Peyer's patch (tissue), 4 donors: ENCODE results near the gene ERP44. TPM values are rescaled to one million over a fixed set of nuclear protein-coding genes. Genes with fewer than 3 reads are reported as not detected.

Experiments
- DNase-seq, 3 donors: peaks; one replicate each; pipeline ENCODE4 v3.0.0-alpha.2; 2017 to 2019
- H3K27ac ChIP-seq, 4 donors: fragments of 200-600 bp; sonication (generic); one replicate each; pipeline ENCODE4 v1.5.1; 2016 to 2019
- H3K27me3 ChIP-seq, 2 donors: fragments of 200-600 bp; sonication (generic); one replicate each; pipeline ENCODE4 v1.5.1; 2019
- H3K36me3 ChIP-seq, 3 donors: fragments of 200-600 bp; sonication (generic); one replicate each; pipeline ENCODE4 v1.5.1; 2016 to 2019
- H3K4me1 ChIP-seq, 4 donors: fragments of 200-600 bp; sonication (generic); one replicate each; pipeline ENCODE4 v1.5.1; 2016 to 2019
- H3K4me3 ChIP-seq, 4 donors: fragments of 200-600 bp; sonication (generic); 1 replicate in 3 of 4; 2 replicates in 1 of 4; pipeline ENCODE4 v1.5.1; 2016 to 2019; ENCODE audit warnings: mild to moderate bottlenecking in 1 of 4
- H3K9me3 ChIP-seq, 4 donors: fragments of 200-600 bp; sonication (generic); one replicate each; pipeline ENCODE4 v1.5.1; 2016 to 2019; ENCODE audit warnings: mild to moderate bottlenecking in 1 of 4
- POLR2A ChIP-seq, 2 donors: fragments of 450-650 bp; IDR thresholded peaks; one replicate each; pipeline ENCODE4 v1.5.1; 2017; ENCODE audit warnings: antibody characterized with exemption in 2 of 2, mild to moderate bottlenecking in 2 of 2, moderate library complexity in 2 of 2
- total RNA-seq, 4 donors: library from RNA; depleted of rRNA; stranded (reverse); fragments of >200 nt; gene quantifications; one replicate each; pipeline ENCODE4 v1.1.0, GENCODE V29; 2016
- TF ChIP-seq, protein P1 (sequence below), 6 experiments: fragments of 450-650 bp in 4 of 6; fragments of 200-600 bp in 2 of 6; sonication (generic) in 1 of 6; IDR thresholded peaks; one replicate each; pipeline ENCODE4 v1.5.1; 2017 to 2019; ENCODE audit warnings: antibody characterized with exemption in 6 of 6, mild to moderate bottlenecking in 3 of 6, moderate library complexity in 1 of 6

ERP44 gene
- total RNA-seq, 4 donors from 2014 or later = 9.9 to 21.9 (median 17.4) TPM

DNA sequence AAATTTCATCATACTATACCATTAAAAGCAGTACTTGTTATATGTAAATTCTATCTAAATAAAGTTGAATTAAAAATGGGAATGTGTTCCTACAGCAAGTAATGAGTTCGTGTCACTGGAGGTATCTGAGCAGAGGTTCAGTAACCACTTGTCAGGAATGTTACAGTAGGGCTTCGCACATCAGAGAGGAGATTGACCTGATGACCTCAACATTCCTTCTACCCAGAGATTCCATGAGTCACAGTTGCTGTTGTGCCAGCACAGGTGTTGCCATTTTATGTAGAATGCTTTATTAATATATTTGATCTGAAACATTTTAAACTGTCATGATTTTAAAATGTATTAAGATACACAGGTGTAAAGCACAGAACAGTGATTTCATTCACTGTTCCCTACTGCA, 132.1 kb downstream of the ERP44 start:
- no peaks in the 10 kb centered on the region for H3K27me3 ChIP-seq
- no peak for DNase-seq

DNA sequence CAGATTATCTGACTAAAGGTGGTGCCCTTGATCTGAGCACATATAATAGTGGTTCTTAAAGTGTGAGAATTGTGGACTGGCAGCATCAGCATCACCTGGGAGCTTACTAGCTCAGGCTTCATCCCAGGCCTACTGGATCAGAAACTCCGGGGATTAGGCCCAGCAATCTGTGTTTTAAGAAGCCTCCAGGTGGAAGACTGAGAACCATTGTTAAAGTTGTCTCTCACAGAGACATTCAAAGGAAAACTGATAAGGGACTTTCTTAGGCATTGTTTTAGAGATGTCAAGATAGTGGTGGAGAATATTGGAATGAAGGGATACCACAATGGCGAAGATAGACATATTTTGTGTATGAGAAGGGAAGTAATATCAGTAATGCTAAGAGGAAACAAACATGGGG, 132.8 kb downstream of the ERP44 start:
- peaks cover 0 to 44% (median 0%) of the 10 kb centered on the region in 3 donors for H3K36me3 ChIP-seq
- no peak for TF ChIP-seq POLR2A (IDR thresholded peaks at IDR 0.05)
- TF ChIP-seq, protein P1, sequence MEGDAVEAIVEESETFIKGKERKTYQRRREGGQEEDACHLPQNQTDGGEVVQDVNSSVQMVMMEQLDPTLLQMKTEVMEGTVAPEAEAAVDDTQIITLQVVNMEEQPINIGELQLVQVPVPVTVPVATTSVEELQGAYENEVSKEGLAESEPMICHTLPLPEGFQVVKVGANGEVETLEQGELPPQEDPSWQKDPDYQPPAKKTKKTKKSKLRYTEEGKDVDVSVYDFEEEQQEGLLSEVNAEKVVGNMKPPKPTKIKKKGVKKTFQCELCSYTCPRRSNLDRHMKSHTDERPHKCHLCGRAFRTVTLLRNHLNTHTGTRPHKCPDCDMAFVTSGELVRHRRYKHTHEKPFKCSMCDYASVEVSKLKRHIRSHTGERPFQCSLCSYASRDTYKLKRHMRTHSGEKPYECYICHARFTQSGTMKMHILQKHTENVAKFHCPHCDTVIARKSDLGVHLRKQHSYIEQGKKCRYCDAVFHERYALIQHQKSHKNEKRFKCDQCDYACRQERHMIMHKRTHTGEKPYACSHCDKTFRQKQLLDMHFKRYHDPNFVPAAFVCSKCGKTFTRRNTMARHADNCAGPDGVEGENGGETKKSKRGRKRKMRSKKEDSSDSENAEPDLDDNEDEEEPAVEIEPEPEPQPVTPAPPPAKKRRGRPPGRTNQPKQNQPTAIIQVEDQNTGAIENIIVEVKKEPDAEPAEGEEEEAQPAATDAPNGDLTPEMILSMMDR (IDR thresholded peaks at IDR 0.05) = no peak
- DNase-seq = no peak
- no peaks in the 10 kb centered on the region for H3K27me3 ChIP-seq
- no peaks in the 10 kb centered on the region for H3K9me3 ChIP-seq
- no peak overlapping the region for H3K4me3 ChIP-seq
- H3K27ac ChIP-seq = no peak overlapping the region
- H3K4me1 ChIP-seq = no peaks in the 10 kb centered on the region

More for the DNA sequence above, 132.1 kb downstream of the ERP44 start:
- Histone ChIP-seq H3K36me3 (peaks cover 0 to 37% (median 0%) of the 10 kb centered on the region in 3 donors), H3K27ac (no peak overlapping the region), H3K4me3 (no peak overlapping the region), H3K4me1 (no peaks in the 10 kb centered on the region), H3K9me3 (no peaks in the 10 kb centered on the region)
- no peak for TF ChIP-seq POLR2A (IDR thresholded peaks at IDR 0.05)
- TF ChIP-seq, protein P1 (IDR thresholded peaks at IDR 0.05) = no peak

DNA sequence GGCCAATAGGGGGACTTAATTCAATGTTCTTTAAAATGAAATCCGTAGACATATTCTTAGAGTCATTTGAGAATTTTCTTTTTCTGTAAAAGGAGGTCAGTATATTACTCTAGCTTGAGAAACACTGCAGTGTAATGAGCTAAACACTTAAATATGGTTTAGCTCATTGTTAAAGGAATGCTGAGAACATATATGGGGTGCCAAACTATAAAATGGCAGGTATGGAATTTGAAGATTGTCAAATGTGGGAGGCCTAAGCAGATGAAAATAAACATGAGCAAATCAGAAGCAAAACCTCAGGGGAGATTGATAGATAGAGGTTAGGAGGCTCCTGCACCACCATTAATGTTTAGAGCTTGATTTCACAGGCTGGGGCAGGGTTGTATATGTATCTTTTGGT, 134.5 kb downstream of the ERP44 start:
- DNase-seq = no peak
- peaks cover 0 to 45% (median 0%) of the 10 kb centered on the region in 3 donors for H3K36me3 ChIP-seq
- no peaks in the 10 kb centered on the region for H3K9me3 ChIP-seq
- H3K4me1 ChIP-seq = no peaks in the 10 kb centered on the region
- no peaks in the 10 kb centered on the region for H3K27me3 ChIP-seq
- H3K4me3 ChIP-seq = no peak overlapping the region
- H3K27ac ChIP-seq = no peak overlapping the region
- TF ChIP-seq POLR2A (IDR thresholded peaks at IDR 0.05) = no peak
- TF ChIP-seq, protein P1 (IDR thresholded peaks at IDR 0.05) = no peak

DNA sequence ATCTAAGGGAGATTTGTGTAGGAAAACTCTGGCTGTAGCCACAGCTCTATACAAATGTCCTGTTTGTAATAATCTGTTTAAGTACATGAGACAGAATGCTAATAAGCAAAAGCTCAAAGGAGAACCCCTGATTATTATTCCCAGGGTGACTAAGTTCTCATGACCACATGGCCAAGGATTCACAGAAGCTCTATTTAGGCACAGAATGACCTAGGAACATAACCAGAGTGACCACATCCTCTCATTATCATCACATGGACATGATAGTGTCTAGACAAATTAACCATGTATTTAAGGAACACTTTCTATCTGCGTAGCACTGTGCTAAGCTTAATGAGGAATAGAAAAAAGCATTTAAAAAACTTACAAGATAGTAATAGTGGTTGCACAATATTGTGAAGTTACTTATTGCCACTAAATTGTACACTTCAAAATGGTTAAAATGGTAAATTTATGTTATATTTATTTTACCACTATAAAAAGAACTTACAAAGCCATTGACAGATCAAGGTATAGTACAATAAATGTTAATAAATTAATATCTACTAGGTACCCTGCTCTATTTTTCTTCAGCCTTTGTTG, 136.0 kb downstream of the ERP44 start:
- H3K36me3 ChIP-seq = peaks cover 0 to 31% (median 0%) of the 10 kb centered on the region in 3 donors
- H3K4me1 ChIP-seq = no peaks in the 10 kb centered on the region
- H3K4me3 ChIP-seq = no peak overlapping the region
- TF ChIP-seq, protein P1 (IDR thresholded peaks at IDR 0.05) = no peak
- no peak for TF ChIP-seq POLR2A (IDR thresholded peaks at IDR 0.05)
- no peaks in the 10 kb centered on the region for H3K27me3 ChIP-seq
- no peak overlapping the region for H3K27ac ChIP-seq
- no peak for DNase-seq
- no peaks in the 10 kb centered on the region for H3K9me3 ChIP-seq

DNA sequence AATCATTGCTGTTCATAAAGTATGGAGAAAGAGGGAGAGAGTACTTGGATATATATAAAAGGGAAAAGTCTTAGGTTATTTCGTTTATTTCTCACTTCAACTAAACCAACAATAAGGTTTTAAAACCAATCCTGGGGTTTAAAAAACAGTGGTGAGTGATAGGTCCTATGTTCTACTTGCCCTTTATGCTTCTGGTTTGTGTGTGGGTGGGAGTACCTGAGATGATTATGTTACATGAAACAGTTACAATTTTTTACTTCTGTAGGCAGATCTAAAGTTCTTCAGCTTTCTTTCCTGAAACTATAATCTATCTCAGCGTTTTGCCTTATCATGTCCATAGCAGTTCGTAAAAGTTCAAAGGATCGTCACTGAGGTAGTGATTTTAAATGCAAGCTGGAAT, 143.2 kb downstream of the ERP44 start:
- Histone ChIP-seq H3K27me3 (no peaks in the 10 kb centered on the region), H3K9me3 (no peaks in the 10 kb centered on the region), H3K27ac (no peak overlapping the region), H3K36me3 (peaks cover 0 to 19% (median 0%) of the 10 kb centered on the region in 3 donors), H3K4me3 (no peak overlapping the region), H3K4me1 (no peaks in the 10 kb centered on the region)
- no peak for DNase-seq
- no peak for TF ChIP-seq POLR2A (IDR thresholded peaks at IDR 0.05)
- TF ChIP-seq, protein P1 (IDR thresholded peaks at IDR 0.05) = no peak
